Loucy (cell line): ENCODE data around the gene TGFB1I1.

Source experiments
- CTCF ChIP-seq: fragments of 200-600 bp; sonication (generic); conservative IDR thresholded peaks from 2 replicates; pipeline ENCODE4 v1.5.1; 2014; ENCODE audit warnings: mild to moderate bottlenecking, antibody characterized with exemption, low read length
- EZH2phosphoT487 ChIP-seq: fragments of 200-600 bp; IDR thresholded peaks from 2 replicates; pipeline ENCODE4 v1.6.1; 2018; ENCODE audit warnings: antibody characterized with exemption, mild to moderate bottlenecking, moderate library complexity, borderline replicate concordance

- TF ChIP-seq CTCF (no peak), EZH2phosphoT487 (no peak)
These were observed 594 bp upstream of the TGFB1I1 start for GRCh38 chr16:31471241-31471874.
